ENCODE measurements around the gene ATP6V0E2.
"Not testable (repeated sequence)": the region's sequence is repeated elsewhere in the genome, so short reads cannot be mapped to it uniquely, and the experiment has no call there.

Gene ATP6V0E2

GRCh38 chr7:149926414-149926813 lies 52.6 kb downstream of the ATP6V0E2 start:
- H3K4me3 ChIP-seq (ENCODE audit: low read depth, low read length); DNase-seq (ENCODE audit: low read depth): not testable (repeated sequence)
